SK-N-SH (cell line): ENCODE data around the gene P3H3.

Experiments
- EP300 ChIP-seq, 2 experiments: IDR thresholded peaks; 2 replicates each; pipeline versions ENCODE4 v1.4.0 to v1.6.1; 2012; ENCODE audit warnings: borderline replicate concordance in 1 of 2, low read depth in 1 of 2, low read length in 1 of 2
- EZH2phosphoT487 ChIP-seq: fragments of 200-600 bp; sonication (generic); IDR thresholded peaks from 2 replicates; pipeline ENCODE4 v1.6.1; 2017; ENCODE audit warnings: low read depth, mixed run types, mild to moderate bottlenecking, antibody characterized with exemption, moderate library complexity, borderline replicate concordance
- GABPA ChIP-seq: IDR thresholded peaks from 2 replicates; pipeline ENCODE4 v1.4.0; 2012; ENCODE audit warnings: low read depth, mild to moderate bottlenecking
- MXI1 ChIP-seq: IDR thresholded peaks from 2 replicates; pipeline ENCODE4 v1.6.1; 2012; ENCODE audit warnings: mild to moderate bottlenecking, low read depth, low read length, improper control_type of control experiment
- NRF1 ChIP-seq: IDR thresholded peaks from 2 replicates; pipeline ENCODE4 v1.6.1; 2012; ENCODE audit warnings: low read depth, mild to moderate bottlenecking, low read length
- POLR2AphosphoS5 ChIP-seq: IDR thresholded peaks from 2 replicates; pipeline ENCODE4 v1.6.1; 2012; ENCODE audit warnings: low read depth, low read length
- RFX5 ChIP-seq: IDR thresholded peaks from 2 replicates; pipeline ENCODE4 v1.6.1; 2012; ENCODE audit warnings: mild to moderate bottlenecking, improper control_type of control experiment, low read length
- RXRA ChIP-seq: IDR thresholded peaks from 2 replicates; pipeline ENCODE4 v1.4.0; 2012; ENCODE audit warnings: low read depth, mild to moderate bottlenecking, borderline replicate concordance
- SIN3A ChIP-seq: IDR thresholded peaks from 2 replicates; pipeline ENCODE4 v1.6.1; 2012; ENCODE audit warnings: low read depth, mild to moderate bottlenecking, low read length, moderate library complexity, borderline replicate concordance
- SMC3 ChIP-seq: IDR thresholded peaks from 2 replicates; pipeline ENCODE4 v1.6.1; 2012; ENCODE audit warnings: low read depth, low read length, improper control_type of control experiment
- YY1 ChIP-seq: IDR thresholded peaks from 2 replicates; pipeline ENCODE4 v1.4.0; 2012; ENCODE audit warnings: low read depth, mild to moderate bottlenecking
- TF ChIP-seq, protein P1 (sequence below): fragments of 200-600 bp; sonication (generic); IDR thresholded peaks from 2 replicates; pipeline ENCODE4 v1.6.1; 2017; ENCODE audit warnings: antibody characterized with exemption, mild to moderate bottlenecking, moderate library complexity
- TF ChIP-seq, protein P2 (sequence below): IDR thresholded peaks from 2 replicates; pipeline ENCODE4 v1.4.0; 2012; ENCODE audit warnings: low read depth
- TF ChIP-seq, protein P3 (sequence below): IDR thresholded peaks from 2 replicates; pipeline ENCODE4 v1.4.0; 2012; ENCODE audit warnings: low read depth, borderline replicate concordance

- TF ChIP-seq, protein P1, sequence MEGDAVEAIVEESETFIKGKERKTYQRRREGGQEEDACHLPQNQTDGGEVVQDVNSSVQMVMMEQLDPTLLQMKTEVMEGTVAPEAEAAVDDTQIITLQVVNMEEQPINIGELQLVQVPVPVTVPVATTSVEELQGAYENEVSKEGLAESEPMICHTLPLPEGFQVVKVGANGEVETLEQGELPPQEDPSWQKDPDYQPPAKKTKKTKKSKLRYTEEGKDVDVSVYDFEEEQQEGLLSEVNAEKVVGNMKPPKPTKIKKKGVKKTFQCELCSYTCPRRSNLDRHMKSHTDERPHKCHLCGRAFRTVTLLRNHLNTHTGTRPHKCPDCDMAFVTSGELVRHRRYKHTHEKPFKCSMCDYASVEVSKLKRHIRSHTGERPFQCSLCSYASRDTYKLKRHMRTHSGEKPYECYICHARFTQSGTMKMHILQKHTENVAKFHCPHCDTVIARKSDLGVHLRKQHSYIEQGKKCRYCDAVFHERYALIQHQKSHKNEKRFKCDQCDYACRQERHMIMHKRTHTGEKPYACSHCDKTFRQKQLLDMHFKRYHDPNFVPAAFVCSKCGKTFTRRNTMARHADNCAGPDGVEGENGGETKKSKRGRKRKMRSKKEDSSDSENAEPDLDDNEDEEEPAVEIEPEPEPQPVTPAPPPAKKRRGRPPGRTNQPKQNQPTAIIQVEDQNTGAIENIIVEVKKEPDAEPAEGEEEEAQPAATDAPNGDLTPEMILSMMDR: no peak
- TF ChIP-seq, protein P2, sequence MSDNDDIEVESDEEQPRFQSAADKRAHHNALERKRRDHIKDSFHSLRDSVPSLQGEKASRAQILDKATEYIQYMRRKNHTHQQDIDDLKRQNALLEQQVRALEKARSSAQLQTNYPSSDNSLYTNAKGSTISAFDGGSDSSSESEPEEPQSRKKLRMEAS: no peak
- TF ChIP-seq SMC3 (no peak), MXI1 (no peak), EP300 (IDR thresholded peaks at IDR 0.05; ENCODE audit: borderline replicate concordance in 1 of 2, low read depth in 1 of 2, low read length in 1 of 2) (no peak), RXRA (no peak), EZH2phosphoT487 (no peak), POLR2AphosphoS5 (no peak), SIN3A (no peak), RFX5 (no peak), NRF1 (no peak), GABPA (no peak), YY1 (no peak)
- TF ChIP-seq, protein P3, sequence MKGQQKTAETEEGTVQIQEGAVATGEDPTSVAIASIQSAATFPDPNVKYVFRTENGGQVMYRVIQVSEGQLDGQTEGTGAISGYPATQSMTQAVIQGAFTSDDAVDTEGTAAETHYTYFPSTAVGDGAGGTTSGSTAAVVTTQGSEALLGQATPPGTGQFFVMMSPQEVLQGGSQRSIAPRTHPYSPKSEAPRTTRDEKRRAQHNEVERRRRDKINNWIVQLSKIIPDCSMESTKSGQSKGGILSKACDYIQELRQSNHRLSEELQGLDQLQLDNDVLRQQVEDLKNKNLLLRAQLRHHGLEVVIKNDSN: no peak
Observed at GRCh38 chr12:6834254-6834653, 6.0 kb downstream of the P3H3 start.
